MM.1S (cell line): ENCODE measurements around the gene CCDC28A.

Experiments used
- CTCF ChIP-seq: fragments of 300-600 bp; sonication (generic); IDR thresholded peaks from 2 replicates; pipeline ENCODE4 v1.5.1; 2016; ENCODE audit warnings: antibody characterized with exemption, low read length, mixed read lengths
- EZH2phosphoT487 ChIP-seq: fragments of 300-600 bp; sonication (generic); IDR thresholded peaks from 2 replicates; pipeline ENCODE4 v1.6.1; 2018; ENCODE audit warnings: antibody characterized with exemption, low read length

GRCh38 chr6:138806889-138807288 is 33.3 kb downstream of the CCDC28A start:
- TF ChIP-seq CTCF: no peak
- TF ChIP-seq EZH2phosphoT487: no peak
